A549 (cell line): ENCODE data around the gene SH3BP5L. TPM values are rescaled to one million over a fixed set of nuclear protein-coding genes. Genes with fewer than 3 reads are reported as not detected.

Source experiments
- ATAC-seq, 2 experiments: fragments of 200-7000 bp in 1 of 2; fragments of >200 bp in 1 of 2; cut with Nextera tagmentation in 1 of 2; cut with Tn5 transposase in 1 of 2; 3 replicates each; pipeline versions ENCODE4 v1.8.0 to v1.9.1; 2018 to 2020; ENCODE audit warnings: mild to moderate bottlenecking in 1 of 2, moderate library complexity in 1 of 2
- CTCF ChIA-PET: fragments of 300-600 bp; sonication (Branson Sonifier 250); formaldehyde crosslinking; extraction: SDS; loops from one replicate; lab custom pipeline; 2021; ENCODE audit warnings: antibody characterized with exemption, inconsistent platforms; lab: Yijun Ruan, JAX
- POLR2A ChIA-PET: fragments of 350-600 bp; formaldehyde crosslinking; extraction: SDS; loops from one replicate; lab custom pipeline; 2021; ENCODE audit warnings: antibody characterized with exemption, inconsistent platforms; lab: Yijun Ruan, JAX
- DNase-seq, 2 experiments: peaks; one replicate each; pipeline versions ENCODE4 v3.0.0 to v3.0.0-alpha.2; 2011 to 2016; ENCODE audit warnings: low read depth in 1 of 2, low spot score in 1 of 2
- FAIRE-seq: peaks from 2 replicates; lab custom pipeline; 2011; peaks lifted over from hg19 to GRCh38; lab: Jason Lieb, UNC
- H3K27ac ChIP-seq, 2 experiments: fragments of >200 bp; sonication (Bioruptor Twin); formaldehyde crosslinking; 3 replicates each; pipeline ENCODE4 v1.5.1; 2016 to 2017
- H3K4me1 ChIP-seq: fragments of >200 bp; sonication (Bioruptor Twin); formaldehyde crosslinking; 3 replicates; pipeline ENCODE4 v1.6.1; 2016
- H3K4me2 ChIP-seq: fragments of >200 bp; sonication (Bioruptor Twin); formaldehyde crosslinking; 3 replicates; pipeline ENCODE4 v1.6.1; 2016
- H3K4me3 ChIP-seq: fragments of >200 bp; sonication (Bioruptor Twin); formaldehyde crosslinking; 3 replicates; pipeline ENCODE4 v1.5.1; 2016
- H3K9me3 ChIP-seq: fragments of >200 bp; sonication (Bioruptor Twin); formaldehyde crosslinking; 3 replicates; pipeline ENCODE4 v1.6.1; 2016
- BCL3 ChIP-seq: fragments of >200 bp; sonication (Bioruptor Twin); formaldehyde crosslinking; IDR thresholded peaks from 3 replicates; pipeline ENCODE4 v1.6.1; 2016
- CBX2 ChIP-seq: fragments of 200-600 bp; sonication (generic); IDR thresholded peaks from 2 replicates; pipeline ENCODE4 v1.6.1; 2016; ENCODE audit warnings: low read depth, mild to moderate bottlenecking, borderline replicate concordance
- CBX8 ChIP-seq: fragments of 200-600 bp; sonication (generic); IDR thresholded peaks from 2 replicates; pipeline ENCODE4 v1.6.1; 2016
- CHD2 ChIP-seq: fragments of 150-350 bp; IDR thresholded peaks from 2 replicates; pipeline ENCODE4 v1.6.1; 2014; ENCODE audit warnings: low read length; ENCODE audit not compliant: partially characterized antibody
- CTCF ChIP-seq: fragments of >200 bp; sonication (Bioruptor Twin); formaldehyde crosslinking; IDR thresholded peaks from 3 replicates; pipeline ENCODE4 v1.5.1; 2016
- ELK1 ChIP-seq: fragments of 150-350 bp; IDR thresholded peaks from 2 replicates; pipeline ENCODE4 v1.6.1; 2014; ENCODE audit warnings: low read depth, mild to moderate bottlenecking, low read length
- EP300 ChIP-seq, 2 experiments: fragments of >200 bp; sonication (Bioruptor Twin); formaldehyde crosslinking; IDR thresholded peaks; 2 replicates in 1 of 2; 3 replicates in 1 of 2; pipeline ENCODE4 v1.6.1; 2016 to 2017
- FOSL2 ChIP-seq, 2 experiments: fragments of 450-650 bp in 1 of 2; fragments of >200 bp in 1 of 2; sonication (Bioruptor Twin) in 1 of 2; formaldehyde crosslinking; IDR thresholded peaks; 2 replicates each; pipeline versions ENCODE4 v1.5.0 to v1.6.1; 2016 to 2020; ENCODE audit warnings: mild to moderate bottlenecking in 1 of 2, moderate library complexity in 1 of 2
- FOXS1 ChIP-seq: fragments of 250-450 bp; sonication (Bioruptor Pico); IDR thresholded peaks from 2 replicates; pipeline ENCODE4 v1.5.0; 2020; ENCODE audit warnings: mild to moderate bottlenecking, moderate library complexity
- HDAC2 ChIP-seq: fragments of 200-600 bp; sonication (generic); IDR thresholded peaks from 2 replicates; pipeline ENCODE4 v1.6.1; 2016
- HOXA7 ChIP-seq: fragments of 250-450 bp; sonication (Bioruptor Pico); IDR thresholded peaks from 2 replicates; pipeline ENCODE4 v1.5.0; 2020; ENCODE audit warnings: mild to moderate bottlenecking, moderate library complexity
- MAFK ChIP-seq: fragments of 450-650 bp; IDR thresholded peaks from 2 replicates; pipeline ENCODE4 v1.6.1; 2014; ENCODE audit not compliant: partially characterized antibody
- MAX ChIP-seq: IDR thresholded peaks from 2 replicates; pipeline ENCODE4 v1.6.1; 2012
- MAZ ChIP-seq: fragments of 150-350 bp; IDR thresholded peaks from 2 replicates; pipeline ENCODE4 v1.6.1; 2014; ENCODE audit warnings: antibody characterized with exemption, low read depth, low read length, borderline replicate concordance
- NFE2L2 ChIP-seq: fragments of 150-350 bp; conservative IDR thresholded peaks from 2 replicates; pipeline ENCODE4 v1.6.1; 2014; ENCODE audit warnings: low read length
- PBX3 ChIP-seq: IDR thresholded peaks from 2 replicates; pipeline ENCODE4 v1.6.1; 2012
- RAD21 ChIP-seq, 2 experiments: fragments of >200 bp in 1 of 2; sonication (Bioruptor Twin) in 1 of 2; formaldehyde crosslinking in 1 of 2; IDR thresholded peaks in 1 of 2; conservative IDR thresholded peaks in 1 of 2; 2 replicates in 1 of 2; 3 replicates in 1 of 2; pipeline ENCODE4 v1.6.1; 2012 to 2018; ENCODE audit warnings: inconsistent platforms in 1 of 2
- RFX5 ChIP-seq: fragments of 450-650 bp; IDR thresholded peaks from 2 replicates; pipeline ENCODE4 v1.7.1; 2014; ENCODE audit warnings: antibody characterized with exemption, mild to moderate bottlenecking, moderate library complexity
- RNF2 ChIP-seq: fragments of 200-600 bp; sonication (generic); IDR thresholded peaks from 2 replicates; pipeline ENCODE4 v1.6.1; 2016; ENCODE audit warnings: low read depth, mild to moderate bottlenecking, antibody characterized with exemption, moderate library complexity, borderline replicate concordance
- SREBF2 ChIP-seq: fragments of 450-650 bp; IDR thresholded peaks from 2 replicates; pipeline ENCODE4 v1.6.1; 2014; ENCODE audit warnings: mild to moderate bottlenecking, moderate library complexity
- TFCP2L1 ChIP-seq: fragments of 250-450 bp; sonication (Bioruptor Pico); IDR thresholded peaks from 2 replicates; pipeline ENCODE4 v1.5.0; 2021; ENCODE audit warnings: mild to moderate bottlenecking
- TP53 ChIP-seq: fragments of 250-450 bp; sonication (Bioruptor Pico); IDR thresholded peaks from 2 replicates; pipeline ENCODE4 v1.5.0; 2021; ENCODE audit warnings: mild to moderate bottlenecking, moderate library complexity
- USF2 ChIP-seq: fragments of 450-650 bp; IDR thresholded peaks from 2 replicates; pipeline ENCODE4 v1.6.1; 2014; ENCODE audit warnings: antibody characterized with exemption
- ZFP36 ChIP-seq: fragments of 450-650 bp; IDR thresholded peaks from 2 replicates; pipeline ENCODE4 v1.6.1; 2014; ENCODE audit warnings: borderline replicate concordance; ENCODE audit not compliant: partially characterized antibody
- WGBS: methylation state at CpG from one replicate; pipeline ENCODE4 v1.1.6; 2017; ENCODE audit errors: missing lambda C conversion rate; 5-methylcytosine and 5-hydroxymethylcytosine counted together
- polyA plus RNA-seq, 4 experiments: library from polyadenylated mRNA; depleted of rRNA in 3 of 4; stranded (reverse); fragments of >200 nt; fragmentation: RNase III in 1 of 4; extraction: RNeasy Plus Mini Kit Qiagen cat#74134 plus additional on column Dnase treatment in 1 of 4; gene quantifications; 2 replicates in 3 of 4; 3 replicates in 1 of 4; pipeline ENCODE4 v1.2.3, GENCODE V29; 2011 to 2017

The SH3BP5L gene
- polyA plus RNA-seq, 2 of the 4 experiments (the other 2 are of a cell fraction) = 10.9 to 15.8 TPM

- no peak for DNase-seq
- 66% methylated on average over 4 of the region's 4 CpGs for WGBS
- no peak for TF ChIP-seq RAD21 (conservative IDR thresholded peaks at IDR 0.05 in 1 of 2, IDR thresholded peaks at IDR 0.05 in 1 of 2)
- no peak for TF ChIP-seq ZFP36
- no peak for TF ChIP-seq RNF2
- no peak for TF ChIP-seq EP300 (IDR thresholded peaks at IDR 0.05)
- TF ChIP-seq CBX8 = no peak
- no peak for TF ChIP-seq TP53 (CRISPR knock-in tag)
- no peak for TF ChIP-seq SREBF2
- no peak for TF ChIP-seq BCL3
- no peak for TF ChIP-seq RFX5
- TF ChIP-seq FOSL2 (IDR thresholded peaks at IDR 0.05) = no peak
- no peak for TF ChIP-seq FOSL2 (CRISPR knock-in tag; IDR thresholded peaks at IDR 0.05)
- no peak for TF ChIP-seq TFCP2L1 (CRISPR knock-in tag)
- TF ChIP-seq MAX = no peak
- TF ChIP-seq CHD2 = no peak
- no peak for TF ChIP-seq HDAC2
- TF ChIP-seq FOXS1 = no peak
- TF ChIP-seq USF2 = no peak
- TF ChIP-seq CBX2 = no peak
- TF ChIP-seq, all 56 proteins: peak for 0
- Histone ChIP-seq H3K4me3 (no peak overlapping the region), H3K9me3 (no peaks in the 10 kb centered on the region), H3K4me2 (no peak overlapping the region), H3K27ac (no peak overlapping the region), H3K4me1 (peaks cover 4% of the 10 kb centered on the region; the same call in 1 of the 3 replicates)
- ChIA-PET CTCF (interaction anchor here (1.2 kb wide), 1 partner anchor 24 kb away, joined by 4 read pairs; no protein-coding TSS in a partner anchor), POLR2A (no interaction called here)
- FAIRE-seq (no peak), ATAC-seq (no peak)
Observed at GRCh38 chr1:248787430-248787829, 38.3 kb downstream of the SH3BP5L start.

- FAIRE-seq = no peak
- peak; percentile 60 to 70; a peak in 4 of 6 replicates for ATAC-seq
- CTCF ChIA-PET = interaction anchor here (1.2 kb wide), 2 partner anchors 22 to 26 kb away, joined by 3 to 4 read pairs; no protein-coding TSS in a partner anchor
Observed at GRCh38 chr1:248786156-248786555, 39.6 kb downstream of the SH3BP5L start.

More at GRCh38 chr1:248786156-248786555, 39.6 kb downstream of the SH3BP5L start:
- POLR2A ChIA-PET = no interaction called here
- peaks cover 2% of the 10 kb centered on the region; the same call in 1 of the 3 replicates for H3K9me3 ChIP-seq
- DNase-seq = peak in 1 of 2 experiments; percentile 39
- TF ChIP-seq MAZ = no peak
- TF ChIP-seq NFE2L2 = no peak
- no peak for TF ChIP-seq FOSL2 (IDR thresholded peaks at IDR 0.05)
- no peak for TF ChIP-seq FOSL2 (CRISPR knock-in tag; IDR thresholded peaks at IDR 0.05)
- TF ChIP-seq MAFK = peak; percentile 38
- no peak for TF ChIP-seq HOXA7 (CRISPR knock-in tag)
- no peak for TF ChIP-seq ELK1
- TF ChIP-seq PBX3 = no peak
- no peak for TF ChIP-seq CTCF
- 42% methylated on average over 3 of the region's 3 CpGs for WGBS
- 0 out of 3 replicates have a peak overlapping the region, but pooled peaks have one; percentile 17 for H3K4me2 ChIP-seq
- peaks cover 4% of the 10 kb centered on the region; the same call in 1 of the 3 replicates for H3K4me1 ChIP-seq
- H3K27ac ChIP-seq = no peak overlapping the region
- no peak overlapping the region for H3K4me3 ChIP-seq
